ENCODE measurements around the gene MYOG. TPM values are rescaled to one million over a fixed set of nuclear protein-coding genes. Genes with fewer than 3 reads are reported as not detected.

Gene MYOG
- total RNA-seq = not detected

DNA sequence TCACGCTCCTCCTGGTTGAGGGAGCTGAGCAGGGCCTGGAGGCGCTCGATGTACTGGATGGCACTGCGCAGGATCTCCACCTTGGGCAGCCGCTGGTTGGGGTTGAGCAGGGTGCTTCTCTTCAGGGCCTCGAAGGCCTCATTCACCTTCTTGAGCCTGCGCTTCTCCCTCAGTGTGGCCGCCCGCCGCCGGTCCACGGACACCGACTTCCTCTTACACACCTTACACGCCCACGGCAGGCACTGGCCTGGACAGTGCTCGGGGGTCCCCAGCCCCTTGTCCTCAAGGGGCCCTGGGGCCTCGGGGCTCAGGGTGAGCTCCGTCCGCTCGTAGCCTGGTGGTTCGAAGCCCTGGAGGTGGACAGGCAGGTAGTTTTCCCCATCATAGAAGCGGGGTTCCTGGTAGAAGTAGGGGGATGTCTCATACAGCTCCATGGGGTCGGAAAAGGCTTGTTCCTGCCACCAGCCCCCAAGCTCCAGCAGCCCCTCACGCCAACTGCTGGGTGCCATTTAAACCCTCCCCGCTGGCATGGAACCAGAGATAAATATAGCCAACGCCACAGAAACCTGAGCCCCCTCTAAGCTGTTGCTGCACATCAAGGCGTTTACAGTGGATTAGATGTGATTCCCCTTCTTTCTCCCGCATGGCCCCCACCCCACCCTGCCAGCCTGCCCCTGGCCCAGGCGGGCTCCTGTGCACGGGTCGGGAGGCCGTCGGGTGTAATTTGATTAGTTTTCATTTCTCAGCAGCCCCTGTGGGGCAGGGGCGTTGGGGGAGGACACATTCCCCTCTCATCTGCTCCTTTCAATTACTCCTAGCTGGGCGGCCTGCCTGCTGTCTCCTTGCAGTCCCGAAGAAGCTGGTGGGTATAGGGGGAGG lies at the start of gene MYOG:
Gene MYOG, minus strand, starts transcription at position 485 of the 879 bp plus-strand sequence. Its CDS starts 51 bp downstream, at position 434.
- CTCF ChIA-PET = interaction anchor here (1.3 to 2.5 kb wide), 2 partner anchors 13 to 130 kb away, joined by 3 to 12 read pairs; no protein-coding TSS in a partner anchor
- Mint-ChIP-seq H3K27ac (no peak within 1 kb of the TSS), H3K36me3 (ENCODE audit: low read depth) (no peaks in the 10 kb centered on the region), H3K9me3 (no peaks in the 10 kb centered on the region), H3K27me3 (peaks cover 12% of the 10 kb centered on the region), H3K4me1 (no peaks in the 10 kb centered on the region), H3K4me3 (no peak within 1 kb of the TSS)
- POLR2A ChIA-PET = no interaction called here
- peak; percentile 7 for DNase-seq

- DNase-seq = no peak
- ChIA-PET CTCF (interaction anchor here (1.4 to 1.7 kb wide), 3 partner anchors 17 to 82 kb away, joined by 4 to 6 read pairs (median 5); no protein-coding TSS in a partner anchor), POLR2A (no interaction called here)
- H3K9me3 Mint-ChIP-seq = no peaks in the 10 kb centered on the region
- peaks cover 27% of the 10 kb centered on the region for H3K27me3 Mint-ChIP-seq
- no peaks in the 10 kb centered on the region for H3K36me3 Mint-ChIP-seq (ENCODE audit: low read depth)
- H3K4me3 Mint-ChIP-seq = no peak overlapping the region
- H3K27ac Mint-ChIP-seq = no peak overlapping the region
- peaks cover 11% of the 10 kb centered on the region for H3K4me1 Mint-ChIP-seq
Measured at GRCh38 chr1:203133970-203134725, 48.3 kb upstream of the MYOG start.

- ChIA-PET POLR2A (no interaction called here), CTCF (no interaction called here)
- no peaks in the 10 kb centered on the region for H3K36me3 Mint-ChIP-seq (ENCODE audit: low read depth)
- no peak overlapping the region for H3K27ac Mint-ChIP-seq
- DNase-seq = no peak
- H3K4me3 Mint-ChIP-seq = no peak overlapping the region
- no peaks in the 10 kb centered on the region for H3K9me3 Mint-ChIP-seq
- H3K27me3 Mint-ChIP-seq = peaks cover 43% of the 10 kb centered on the region
- peaks cover 13% of the 10 kb centered on the region for H3K4me1 Mint-ChIP-seq
Measured at GRCh38 chr1:203131548-203132200, 45.9 kb upstream of the MYOG start.

GRCh38 chr1:203130358-203130985 lies 44.7 kb upstream of the MYOG start:
- Mint-ChIP-seq H3K4me1 (peaks cover 2% of the 10 kb centered on the region), H3K27me3 (peaks cover 48% of the 10 kb centered on the region), H3K9me3 (no peaks in the 10 kb centered on the region), H3K4me3 (no peak overlapping the region), H3K36me3 (ENCODE audit: low read depth) (no peaks in the 10 kb centered on the region), H3K27ac (no peak overlapping the region)
- POLR2A ChIA-PET = no interaction called here
- CTCF ChIA-PET = interaction anchor here (1.5 kb wide), 1 partner anchor 13 kb away, joined by 4 read pairs; no protein-coding TSS in a partner anchor
- no peak for DNase-seq

- H3K36me3 Mint-ChIP-seq (ENCODE audit: low read depth) = no peaks in the 10 kb centered on the region
- no peak overlapping the region for H3K4me3 Mint-ChIP-seq
- DNase-seq = no peak
- peaks cover 56% of the 10 kb centered on the region for H3K27me3 Mint-ChIP-seq
- H3K9me3 Mint-ChIP-seq = no peaks in the 10 kb centered on the region
- peaks cover 2% of the 10 kb centered on the region for H3K4me1 Mint-ChIP-seq
- CTCF ChIA-PET = interaction anchor here (1.5 kb wide), 1 partner anchor 12 kb away, joined by 4 read pairs; no protein-coding TSS in a partner anchor
- POLR2A ChIA-PET = no interaction called here
- H3K27ac Mint-ChIP-seq = no peak overlapping the region
Measured at GRCh38 chr1:203129501-203130231, 43.9 kb upstream of the MYOG start.

GRCh38 chr1:203128716-203129500 lies 43.1 kb upstream of the MYOG start:
- ChIA-PET POLR2A (no interaction called here), CTCF (interaction anchor here (1.5 kb wide), 1 partner anchor 11 kb away, joined by 4 read pairs; no protein-coding TSS in a partner anchor)

DNA sequence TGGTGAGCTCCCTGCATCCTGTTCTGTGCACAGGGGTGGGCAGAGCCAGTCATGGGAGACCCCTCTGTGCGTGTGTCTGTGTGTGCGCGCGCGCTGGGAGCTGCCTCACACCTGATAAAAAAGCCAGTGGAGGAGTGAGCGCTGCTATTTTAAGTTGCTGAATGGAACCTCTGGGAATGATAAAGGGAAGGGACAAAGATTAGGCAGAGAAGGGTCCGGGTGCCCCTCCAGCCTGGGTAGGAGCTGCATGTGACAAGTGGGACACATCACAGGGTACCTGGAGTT lies 42.6 kb upstream of the MYOG start:
- CTCF ChIA-PET = interaction anchor here (1.1 kb wide), 1 partner anchor 11 kb away, joined by 7 read pairs; no protein-coding TSS in a partner anchor

More at GRCh38 chr1:203128716-203129500, 43.1 kb upstream of the MYOG start:
- H3K27me3 Mint-ChIP-seq = peaks cover 59% of the 10 kb centered on the region
- H3K4me3 Mint-ChIP-seq = no peak overlapping the region
- H3K36me3 Mint-ChIP-seq (ENCODE audit: low read depth) = no peaks in the 10 kb centered on the region
- DNase-seq = no peak
- no peak overlapping the region for H3K27ac Mint-ChIP-seq
- H3K4me1 Mint-ChIP-seq = peaks cover 2% of the 10 kb centered on the region
- H3K9me3 Mint-ChIP-seq = no peaks in the 10 kb centered on the region

GRCh38 chr1:203127666-203128430 lies 42.0 kb upstream of the MYOG start, which contains the start of gene ADORA1:
Gene ADORA1, plus strand, starts transcription at chr1:203127726. Its CDS starts 1,116 bp downstream, at chr1:203128842.
- H3K4me1 Mint-ChIP-seq = peaks cover 2% of the 10 kb centered on the region
- H3K9me3 Mint-ChIP-seq = no peaks in the 10 kb centered on the region
- ChIA-PET POLR2A (no interaction called here), CTCF (interaction anchor here (1.1 kb wide), 2 partner anchors 10 to 139 kb away, joined by 3 to 7 read pairs; no protein-coding TSS in a partner anchor)
- peaks cover 62% of the 10 kb centered on the region for H3K27me3 Mint-ChIP-seq
- no peak within 1 kb of the TSS for H3K4me3 Mint-ChIP-seq
- H3K36me3 Mint-ChIP-seq (ENCODE audit: low read depth) = no peaks in the 10 kb centered on the region
- no peak for DNase-seq
- no peak within 1 kb of the TSS for H3K27ac Mint-ChIP-seq

More for the DNA sequence above, 42.6 kb upstream of the MYOG start:
- Mint-ChIP-seq H3K4me3 (no peak overlapping the region), H3K4me1 (peaks cover 2% of the 10 kb centered on the region), H3K36me3 (ENCODE audit: low read depth) (no peaks in the 10 kb centered on the region), H3K27me3 (peaks cover 62% of the 10 kb centered on the region), H3K27ac (no peak overlapping the region), H3K9me3 (no peaks in the 10 kb centered on the region)
- no peak for DNase-seq
- POLR2A ChIA-PET = no interaction called here

- no peak for DNase-seq
- Mint-ChIP-seq H3K27ac (no peak overlapping the region), H3K9me3 (no peaks in the 10 kb centered on the region), H3K27me3 (peaks cover 66% of the 10 kb centered on the region), H3K36me3 (ENCODE audit: low read depth) (no peaks in the 10 kb centered on the region), H3K4me3 (no peak overlapping the region), H3K4me1 (peaks cover 4% of the 10 kb centered on the region)
- CTCF ChIA-PET = interaction anchor here (1.1 kb wide), 2 partner anchors 9 to 140 kb away, joined by 3 to 7 read pairs; no protein-coding TSS in a partner anchor
- POLR2A ChIA-PET = no interaction called here
Measured at GRCh38 chr1:203126866-203127665, 41.3 kb upstream of the MYOG start.

DNA sequence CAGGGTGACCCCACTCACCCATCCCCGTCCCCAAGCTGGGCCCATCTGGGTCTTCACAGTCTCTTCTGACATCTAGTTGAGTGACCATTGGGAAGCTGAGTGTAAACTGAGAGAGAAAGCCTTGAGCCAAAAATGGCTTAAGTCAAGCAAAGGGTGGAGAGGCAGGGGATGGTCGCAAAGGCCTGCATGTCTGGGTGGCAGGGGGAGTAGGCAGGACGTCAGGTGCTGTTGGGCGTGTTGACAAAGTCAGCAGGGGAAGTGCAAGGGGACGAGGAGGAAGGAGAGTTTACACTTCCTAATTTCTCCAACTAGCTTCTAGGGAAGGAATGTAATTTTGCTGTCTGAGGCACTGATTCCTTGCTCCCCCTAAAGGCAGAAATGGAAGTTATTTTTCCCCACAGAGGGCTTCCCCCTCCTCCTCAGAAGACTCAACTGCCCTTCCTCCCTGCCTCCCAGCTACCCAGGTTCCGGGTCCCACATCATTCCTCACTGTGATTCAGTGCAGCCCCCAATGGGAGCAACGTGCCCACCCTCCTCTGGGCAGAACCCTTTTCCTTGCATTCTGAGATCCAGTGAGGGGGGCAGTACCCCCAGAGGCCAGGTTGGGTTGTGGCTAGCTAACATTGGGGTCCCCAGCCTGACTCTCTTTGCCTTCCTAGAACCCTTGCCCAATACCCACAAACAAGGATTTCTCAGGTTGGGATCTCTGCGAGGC lies 40.5 kb upstream of the MYOG start:
- DNase-seq = no peak
- Mint-ChIP-seq H3K9me3 (no peaks in the 10 kb centered on the region), H3K4me1 (peaks cover 11% of the 10 kb centered on the region), H3K27ac (no peak overlapping the region), H3K36me3 (ENCODE audit: low read depth) (no peaks in the 10 kb centered on the region), H3K4me3 (no peak overlapping the region), H3K27me3 (peaks cover 71% of the 10 kb centered on the region)
- ChIA-PET POLR2A (no interaction called here), CTCF (interaction anchor here (1.1 kb wide), 1 partner anchor 141 kb away, joined by 3 read pairs; no protein-coding TSS in a partner anchor)
